AG10803 (cell line): ENCODE results near the gene ELOA.

Experiments used
- DNase-seq: peaks from one replicate; pipeline ENCODE4 v3.0.0; 2010; ENCODE audit warnings: low read depth
- H3K4me3 ChIP-seq: 2 replicates; pipeline ENCODE4 v1.5.1; 2011; ENCODE audit warnings: mild to moderate bottlenecking, low read length, control low read depth
- TF ChIP-seq, protein P1 (sequence below): conservative IDR thresholded peaks from 2 replicates; pipeline ENCODE4 v1.5.1; 2011; ENCODE audit warnings: mild to moderate bottlenecking, low read length, control low read depth, inconsistent platforms

ELOA gene

DNA sequence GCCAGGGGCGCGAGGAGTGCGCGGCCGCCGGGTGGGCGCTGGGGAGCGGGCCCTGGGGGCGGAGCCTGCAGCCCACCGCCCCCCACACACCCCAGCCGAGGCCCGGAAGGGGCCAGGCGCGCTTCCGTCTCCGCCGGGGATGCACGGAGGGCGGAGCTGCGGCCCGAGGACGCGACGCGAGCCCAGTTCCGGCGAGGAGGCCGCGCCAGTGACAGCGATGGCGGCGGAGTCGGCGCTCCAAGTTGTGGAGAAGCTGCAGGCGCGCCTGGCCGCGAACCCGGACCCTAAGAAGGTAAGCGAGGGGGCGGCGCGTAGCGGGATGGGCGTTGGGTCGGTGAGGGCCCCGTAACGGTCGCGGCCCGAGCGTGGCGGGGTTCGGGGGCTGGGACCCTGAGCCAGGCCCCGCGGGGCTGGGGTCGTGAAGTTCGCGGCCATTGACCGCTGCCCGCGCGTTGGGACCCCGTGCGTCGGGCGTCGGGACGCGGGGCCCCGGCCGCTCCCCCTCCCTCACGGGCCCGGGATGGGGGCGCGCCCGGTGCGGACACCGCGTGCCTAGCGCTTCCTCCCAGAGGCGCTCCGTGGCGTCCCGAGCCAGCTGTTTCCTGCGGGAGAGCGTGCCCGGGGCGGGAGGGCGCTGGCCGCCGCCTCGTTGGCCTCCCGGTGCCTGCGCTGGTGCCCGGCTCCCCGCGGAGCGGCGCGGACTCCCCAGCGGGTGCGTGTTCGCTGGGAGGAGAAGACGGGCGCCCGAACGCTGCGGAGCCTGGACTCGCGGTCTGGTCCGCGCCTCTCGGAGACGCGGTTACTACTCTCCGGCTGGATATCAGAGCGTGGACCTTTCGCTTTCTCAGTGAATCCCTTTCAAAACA lies at the start of gene ELOA:
Gene ELOA, plus strand, starts transcription at position 185 of the 866 bp plus-strand sequence. Its CDS starts 33 bp downstream, at position 218.
- peak within 1 kb of the TSS; percentile 76 for H3K4me3 ChIP-seq
- peak; percentile 63 for DNase-seq
- TF ChIP-seq, protein P1, sequence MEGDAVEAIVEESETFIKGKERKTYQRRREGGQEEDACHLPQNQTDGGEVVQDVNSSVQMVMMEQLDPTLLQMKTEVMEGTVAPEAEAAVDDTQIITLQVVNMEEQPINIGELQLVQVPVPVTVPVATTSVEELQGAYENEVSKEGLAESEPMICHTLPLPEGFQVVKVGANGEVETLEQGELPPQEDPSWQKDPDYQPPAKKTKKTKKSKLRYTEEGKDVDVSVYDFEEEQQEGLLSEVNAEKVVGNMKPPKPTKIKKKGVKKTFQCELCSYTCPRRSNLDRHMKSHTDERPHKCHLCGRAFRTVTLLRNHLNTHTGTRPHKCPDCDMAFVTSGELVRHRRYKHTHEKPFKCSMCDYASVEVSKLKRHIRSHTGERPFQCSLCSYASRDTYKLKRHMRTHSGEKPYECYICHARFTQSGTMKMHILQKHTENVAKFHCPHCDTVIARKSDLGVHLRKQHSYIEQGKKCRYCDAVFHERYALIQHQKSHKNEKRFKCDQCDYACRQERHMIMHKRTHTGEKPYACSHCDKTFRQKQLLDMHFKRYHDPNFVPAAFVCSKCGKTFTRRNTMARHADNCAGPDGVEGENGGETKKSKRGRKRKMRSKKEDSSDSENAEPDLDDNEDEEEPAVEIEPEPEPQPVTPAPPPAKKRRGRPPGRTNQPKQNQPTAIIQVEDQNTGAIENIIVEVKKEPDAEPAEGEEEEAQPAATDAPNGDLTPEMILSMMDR, result no peak

DNA sequence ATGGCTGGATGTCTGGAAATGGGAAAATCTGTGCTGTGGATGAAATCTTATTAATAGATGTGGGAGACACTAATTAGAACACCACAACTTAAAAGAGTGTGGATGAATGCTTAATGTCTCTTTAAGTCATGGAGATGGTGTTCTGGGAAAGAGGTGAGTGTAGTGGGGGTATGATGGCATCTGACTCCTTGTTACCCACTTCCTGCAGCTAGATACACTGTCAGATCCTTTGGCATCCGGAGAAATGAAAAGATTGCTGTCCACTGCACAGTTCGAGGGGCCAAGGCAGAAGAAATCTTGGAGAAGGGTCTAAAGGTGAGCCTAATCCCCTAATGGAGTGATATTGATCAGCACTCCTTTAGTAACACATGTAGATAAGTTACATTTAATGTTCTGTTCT lies 49.7 kb upstream of the ELOA start:
- peak overlapping the region; percentile 26; the same call in 1 of the 2 replicates for H3K4me3 ChIP-seq
- TF ChIP-seq, protein P1, result no peak
- no peak for DNase-seq

DNA sequence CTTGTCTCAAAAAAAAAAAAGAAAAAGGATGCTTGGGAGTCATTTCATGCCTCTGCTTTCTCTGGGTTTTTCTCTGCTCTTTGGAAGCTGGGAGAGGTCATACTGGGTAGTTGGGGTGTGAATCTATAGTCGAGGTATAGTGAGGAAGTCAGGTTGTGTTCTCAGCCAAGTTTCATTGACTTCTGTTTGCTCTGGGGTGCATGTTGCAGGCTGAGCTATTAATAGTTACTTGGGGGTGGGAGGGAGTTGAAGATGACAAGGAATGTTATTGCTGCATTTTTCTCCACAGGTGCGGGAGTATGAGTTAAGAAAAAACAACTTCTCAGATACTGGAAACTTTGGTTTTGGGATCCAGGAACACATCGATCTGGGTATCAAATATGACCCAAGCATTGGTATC lies 48.9 kb upstream of the ELOA start:
- TF ChIP-seq, protein P1, result no peak
- H3K4me3 ChIP-seq, result no peak overlapping the region
- no peak for DNase-seq

DNA sequence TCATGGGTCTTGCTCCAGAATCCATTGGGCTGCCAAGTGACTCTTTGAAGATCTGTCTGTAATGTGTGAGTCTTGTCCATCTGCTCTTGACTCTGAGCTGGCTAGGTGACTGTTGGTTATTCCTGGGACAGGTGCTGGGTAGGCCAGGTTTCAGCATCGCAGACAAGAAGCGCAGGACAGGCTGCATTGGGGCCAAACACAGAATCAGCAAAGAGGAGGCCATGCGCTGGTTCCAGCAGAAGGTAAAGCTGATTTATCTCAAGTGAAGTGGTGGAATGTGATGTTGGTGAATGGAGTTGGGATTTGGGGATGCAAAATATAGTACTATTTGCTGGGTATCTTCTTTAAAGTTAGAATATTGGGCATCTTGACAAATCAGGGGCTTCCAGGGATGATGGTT lies 47.6 kb upstream of the ELOA start:
- no peak overlapping the region for H3K4me3 ChIP-seq
- DNase-seq, result no peak
- TF ChIP-seq, protein P1, result no peak

DNA sequence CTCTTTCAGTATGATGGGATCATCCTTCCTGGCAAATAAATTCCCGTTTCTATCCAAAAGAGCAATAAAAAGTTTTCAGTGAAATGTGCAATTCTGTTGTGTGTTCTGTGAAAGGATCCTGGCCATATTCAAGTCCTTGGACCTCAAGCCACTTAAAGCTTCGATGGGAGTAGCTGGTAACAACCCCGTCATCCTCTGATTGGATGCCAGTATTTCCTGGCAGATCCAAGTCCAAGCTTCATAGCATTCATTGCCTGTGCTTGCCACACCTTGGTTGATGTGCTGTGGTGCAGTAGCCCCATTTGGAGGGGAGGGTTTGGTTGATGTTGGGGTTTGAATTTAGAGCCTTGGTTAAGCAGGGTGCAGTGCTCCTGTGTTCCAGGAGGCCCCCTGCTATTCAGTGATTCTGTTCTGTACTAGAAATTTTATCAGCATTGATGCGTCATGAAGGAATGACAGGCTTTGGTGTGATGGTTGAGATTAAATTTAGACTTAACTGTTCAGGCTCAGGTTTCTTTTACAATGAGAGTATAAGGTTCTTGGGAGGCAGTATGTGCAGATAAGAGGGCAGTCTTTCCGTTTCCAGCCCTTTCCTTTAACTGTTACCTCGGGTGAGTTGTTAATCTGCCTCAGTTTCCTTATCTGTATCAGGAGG lies 46.8 kb upstream of the ELOA start:
- TF ChIP-seq, protein P1, result no peak
- DNase-seq, result no peak
- no peak overlapping the region for H3K4me3 ChIP-seq

DNA sequence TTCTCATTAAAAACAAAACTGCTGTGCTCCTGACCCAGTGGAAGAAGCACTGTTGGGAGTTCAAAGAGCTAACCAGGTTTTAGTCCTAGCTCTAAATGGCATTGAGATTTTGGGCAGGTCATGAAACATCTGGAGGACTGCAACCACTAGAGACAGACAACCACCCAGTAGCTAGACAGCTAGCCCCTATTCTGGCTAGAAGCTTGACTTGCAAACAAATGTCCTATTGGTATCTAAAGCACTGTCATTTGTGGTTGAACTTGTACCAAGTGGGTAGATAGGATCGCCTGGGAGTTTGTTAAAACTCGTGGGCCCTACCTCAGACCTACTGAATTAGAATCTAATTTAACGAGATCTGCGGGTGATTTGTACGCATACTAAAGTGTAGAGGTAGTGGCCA lies 44.8 kb upstream of the ELOA start:
- DNase-seq, result no peak
- TF ChIP-seq, protein P1, result no peak
- H3K4me3 ChIP-seq, result no peak overlapping the region
